ENCODE measurements around the gene CLPTM1L. TPM values are rescaled to one million over a fixed set of nuclear protein-coding genes. Genes with fewer than 3 reads are reported as not detected.
"Not testable (repeated sequence)": the region's sequence is repeated elsewhere in the genome, so short reads cannot be mapped to it uniquely, and the experiment has no call there.

The CLPTM1L gene
- total RNA-seq, 2 experiments from 2014 or later: 47.2 to 47.4 TPM

DNA sequence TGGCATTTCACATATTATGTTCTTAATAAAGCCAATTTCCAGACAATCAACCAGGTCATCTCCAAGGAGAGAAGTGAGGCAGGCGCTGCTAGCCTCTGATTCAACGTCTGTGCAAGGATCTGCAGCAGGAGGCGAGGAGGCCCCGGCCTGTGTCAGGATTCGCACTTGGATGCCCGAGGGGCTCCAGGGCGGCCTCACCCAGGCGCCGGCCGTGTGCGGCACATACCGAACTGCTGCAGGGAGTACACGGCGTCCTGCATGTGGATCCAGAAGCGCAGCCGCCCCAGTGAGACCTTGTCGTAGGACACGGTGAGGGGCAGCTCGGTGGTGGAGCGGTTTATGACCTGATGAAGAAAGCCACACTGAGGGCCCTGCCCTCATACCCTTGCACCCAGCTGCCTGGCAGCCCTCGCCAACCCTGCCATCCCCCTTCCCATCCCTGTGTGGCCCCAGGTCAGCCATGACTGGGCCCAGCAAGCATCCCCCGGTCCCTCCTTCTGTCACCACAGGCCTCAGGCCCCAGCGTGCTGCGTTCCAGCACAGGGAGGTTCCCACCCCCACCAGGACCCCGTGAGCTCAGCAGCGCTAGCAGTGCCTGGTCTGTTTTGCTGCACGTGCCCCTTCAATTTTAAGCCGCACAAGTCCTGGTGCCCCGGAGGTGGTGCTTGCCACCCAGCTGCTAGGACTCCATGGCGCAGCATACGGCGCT is 9.9 kb downstream of the CLPTM1L start:
- no peak for ATAC-seq (ENCODE audit: poor library complexity)
- TF ChIP-seq, protein P1, sequence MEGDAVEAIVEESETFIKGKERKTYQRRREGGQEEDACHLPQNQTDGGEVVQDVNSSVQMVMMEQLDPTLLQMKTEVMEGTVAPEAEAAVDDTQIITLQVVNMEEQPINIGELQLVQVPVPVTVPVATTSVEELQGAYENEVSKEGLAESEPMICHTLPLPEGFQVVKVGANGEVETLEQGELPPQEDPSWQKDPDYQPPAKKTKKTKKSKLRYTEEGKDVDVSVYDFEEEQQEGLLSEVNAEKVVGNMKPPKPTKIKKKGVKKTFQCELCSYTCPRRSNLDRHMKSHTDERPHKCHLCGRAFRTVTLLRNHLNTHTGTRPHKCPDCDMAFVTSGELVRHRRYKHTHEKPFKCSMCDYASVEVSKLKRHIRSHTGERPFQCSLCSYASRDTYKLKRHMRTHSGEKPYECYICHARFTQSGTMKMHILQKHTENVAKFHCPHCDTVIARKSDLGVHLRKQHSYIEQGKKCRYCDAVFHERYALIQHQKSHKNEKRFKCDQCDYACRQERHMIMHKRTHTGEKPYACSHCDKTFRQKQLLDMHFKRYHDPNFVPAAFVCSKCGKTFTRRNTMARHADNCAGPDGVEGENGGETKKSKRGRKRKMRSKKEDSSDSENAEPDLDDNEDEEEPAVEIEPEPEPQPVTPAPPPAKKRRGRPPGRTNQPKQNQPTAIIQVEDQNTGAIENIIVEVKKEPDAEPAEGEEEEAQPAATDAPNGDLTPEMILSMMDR (IDR thresholded peaks at IDR 0.05): no peak
- CTCF ChIA-PET: no interaction called here

DNA sequence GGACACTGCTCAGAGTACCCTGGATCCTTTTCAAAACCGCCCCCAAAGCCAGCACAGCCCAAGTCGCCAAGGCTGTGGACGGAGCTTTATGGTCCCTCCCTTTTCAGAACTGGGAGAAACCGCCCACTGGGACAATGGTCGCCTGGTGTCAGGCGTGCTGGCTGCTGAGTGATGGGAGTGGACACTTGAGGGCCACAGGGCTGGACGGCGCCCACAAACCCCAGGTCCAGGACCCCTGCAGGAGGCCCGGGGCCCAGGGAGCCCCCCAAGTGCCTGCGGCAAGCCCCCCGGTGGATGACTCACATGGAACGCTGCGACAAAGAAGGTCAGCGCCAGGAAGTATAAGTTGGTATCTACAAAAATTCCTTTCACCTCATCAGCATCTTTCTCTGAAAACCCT is 10.9 kb downstream of the CLPTM1L start:
- H3K4me3 ChIP-seq (ENCODE audit: low read length): no peak overlapping the region
- no peak overlapping the region for H3K4me3 Mint-ChIP-seq
- H3K36me3 Mint-ChIP-seq (ENCODE audit: low read depth): peaks cover 82% of the 10 kb centered on the region
- TF ChIP-seq, protein P1 (IDR thresholded peaks at IDR 0.05): no peak
- H3K4me1 ChIP-seq (ENCODE audit: insufficient read depth, low read length): peaks cover 15% of the 10 kb centered on the region
- no peak overlapping the region for H3K27ac ChIP-seq (ENCODE audit: low read depth in 1 of 2, low read length in 2 of 2)
- H3K9me3 ChIP-seq (ENCODE audit: control insufficient read depth in 1 of 2, insufficient read depth in 1 of 2, low read length in 2 of 2): no peaks in the 10 kb centered on the region
- H3K27ac Mint-ChIP-seq: no peak overlapping the region
- H3K9me3 Mint-ChIP-seq: no peaks in the 10 kb centered on the region
- CTCF ChIA-PET: no interaction called here
- intact Hi-C loops (cut with DNase I, micrococcal nuclease): no loop called here
- DNase-seq (no peak), ATAC-seq (ENCODE audit: poor library complexity) (no peak)
- no peaks in the 10 kb centered on the region for H3K27me3 ChIP-seq (ENCODE audit: control insufficient read depth in 1 of 2, insufficient read depth in 2 of 2, low read length in 2 of 2)
- H3K4me1 Mint-ChIP-seq (ENCODE audit: low read depth): peaks cover 17% of the 10 kb centered on the region
- no peaks in the 10 kb centered on the region for H3K27me3 Mint-ChIP-seq
- POLR2A ChIA-PET: no interaction called here
- peaks cover 95% of the 10 kb centered on the region for H3K36me3 ChIP-seq (ENCODE audit: insufficient read depth, low read length)

More for the DNA sequence above, 9.9 kb downstream of the CLPTM1L start:
- Histone ChIP-seq H3K27me3 (ENCODE audit: control insufficient read depth in 1 of 2, insufficient read depth in 2 of 2, low read length in 2 of 2) (no peaks in the 10 kb centered on the region), H3K9me3 (ENCODE audit: control insufficient read depth in 1 of 2, insufficient read depth in 1 of 2, low read length in 2 of 2) (no peaks in the 10 kb centered on the region), H3K4me3 (ENCODE audit: low read length) (no peak overlapping the region), H3K36me3 (ENCODE audit: insufficient read depth, low read length) (peaks cover 93% of the 10 kb centered on the region), H3K27ac (ENCODE audit: low read depth in 1 of 2, low read length in 2 of 2) (no peak overlapping the region), H3K4me1 (ENCODE audit: insufficient read depth, low read length) (peaks cover 15% of the 10 kb centered on the region)
- no peak overlapping the region for H3K27ac Mint-ChIP-seq
- intact Hi-C loops (cut with DNase I, micrococcal nuclease): no loop called here
- peaks cover 18% of the 10 kb centered on the region for H3K4me1 Mint-ChIP-seq (ENCODE audit: low read depth)
- no peaks in the 10 kb centered on the region for H3K9me3 Mint-ChIP-seq
- DNase-seq: no peak
- no peak overlapping the region for H3K4me3 Mint-ChIP-seq
- POLR2A ChIA-PET: interaction anchor here (3.2 kb wide), 1 partner anchor 18 kb away, joined by 22 read pairs; no protein-coding TSS in a partner anchor
- H3K27me3 Mint-ChIP-seq: no peaks in the 10 kb centered on the region
- H3K36me3 Mint-ChIP-seq (ENCODE audit: low read depth): peaks cover 83% of the 10 kb centered on the region

DNA sequence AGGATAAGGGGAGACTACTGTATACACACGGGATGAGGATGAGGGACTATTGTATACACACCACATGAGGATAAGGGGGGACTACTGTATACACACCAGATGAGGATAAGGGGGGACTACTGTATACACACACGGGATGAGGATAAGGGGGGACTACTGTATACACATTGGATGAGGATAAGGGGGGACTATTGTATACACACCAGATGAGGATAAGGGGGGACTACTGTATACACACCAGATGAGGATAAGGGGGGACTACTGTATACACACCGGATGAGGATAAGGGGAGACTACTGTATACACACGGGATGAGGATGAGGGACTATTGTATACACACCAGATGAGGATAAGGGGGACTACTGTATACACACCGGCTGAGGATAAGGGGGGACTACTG is 11.6 kb downstream of the CLPTM1L start:
- H3K4me3 ChIP-seq (ENCODE audit: low read length); H3K4me3 Mint-ChIP-seq; intact Hi-C loops (cut with DNase I, micrococcal nuclease); H3K27ac Mint-ChIP-seq; H3K27me3 ChIP-seq (ENCODE audit: control insufficient read depth in 1 of 2, insufficient read depth in 2 of 2, low read length in 2 of 2); H3K27ac ChIP-seq (ENCODE audit: low read depth in 1 of 2, low read length in 2 of 2); H3K9me3 ChIP-seq (ENCODE audit: control insufficient read depth in 1 of 2, insufficient read depth in 1 of 2, low read length in 2 of 2); H3K27me3 Mint-ChIP-seq; POLR2A ChIA-PET; H3K9me3 Mint-ChIP-seq; CTCF ChIA-PET; ATAC-seq (ENCODE audit: poor library complexity); DNase-seq: not testable (repeated sequence)
- peaks cover 80% of the 10 kb centered on the region for H3K36me3 Mint-ChIP-seq (ENCODE audit: low read depth)
- H3K36me3 ChIP-seq (ENCODE audit: insufficient read depth, low read length): peaks cover 94% of the 10 kb centered on the region
- peaks cover 17% of the 10 kb centered on the region for H3K4me1 Mint-ChIP-seq (ENCODE audit: low read depth)
- peaks cover 15% of the 10 kb centered on the region for H3K4me1 ChIP-seq (ENCODE audit: insufficient read depth, low read length)
